CD4-positive, alpha-beta T cell (primary cell): ENCODE data around the gene NME5. TPM values are rescaled to one million over a fixed set of nuclear protein-coding genes. Genes with fewer than 3 reads are reported as not detected.

ENCODE experiments used
- ATAC-seq: fragments of 200-7000 bp; cut with Tn5 transposase; one replicate; pipeline ENCODE4 v1.10.0; 2022; ENCODE audit warnings: mild to moderate bottlenecking; ENCODE audit not compliant: poor library complexity
- CTCF ChIA-PET: fragments of 350-600 bp; sonication (Branson Sonifier 250); formaldehyde crosslinking; loops from one replicate; lab custom pipeline; 2021; ENCODE audit warnings: antibody characterized with exemption, inconsistent platforms; lab: Charles Lee
- POLR2A ChIA-PET: fragments of 350-600 bp; sonication (Branson Sonifier 250); formaldehyde crosslinking; loops from one replicate; lab custom pipeline; 2021; ENCODE audit warnings: antibody characterized with exemption, inconsistent platforms; lab: Charles Lee
- DNase-seq, 14 experiments: peaks; one replicate each; pipeline ENCODE4 v3.0.0-alpha.2; 2013 to 2020; ENCODE audit warnings: mixed read lengths in 2 of 14
- H3K27ac ChIP-seq, 2 donors: one replicate each; pipeline versions ENCODE4 v1.5.1 to v1.7.0; 2013; ENCODE audit warnings: low read length in 2 of 2, low read depth in 1 of 2, mild to moderate bottlenecking in 1 of 2
- H3K27me3 ChIP-seq, 2 experiments: 1 replicate in 1 of 2; 2 replicates in 1 of 2; pipeline versions ENCODE4 v1.6.1 to v1.7.0; 2013; ENCODE audit warnings: low read length in 2 of 2, control low read depth in 1 of 2, mild to moderate bottlenecking in 1 of 2, moderate library complexity in 1 of 2; ENCODE audit not compliant: insufficient read depth in 2 of 2, control insufficient read depth in 1 of 2
- H3K36me3 ChIP-seq: one replicate; pipeline ENCODE4 v1.6.1; 2013; ENCODE audit warnings: low read length, control low read depth; ENCODE audit not compliant: insufficient read depth
- H3K4me1 ChIP-seq: one replicate; pipeline ENCODE4 v1.6.1; 2013; ENCODE audit warnings: low read length, control low read depth; ENCODE audit not compliant: insufficient read depth
- H3K4me3 ChIP-seq: one replicate; pipeline ENCODE4 v1.5.1; 2013; ENCODE audit warnings: mild to moderate bottlenecking, low read length, moderate library complexity
- H3K9me3 ChIP-seq, 2 experiments: 1 replicate in 1 of 2; 2 replicates in 1 of 2; pipeline versions ENCODE4 v1.6.1 to v1.7.0; 2013; ENCODE audit warnings: low read length in 2 of 2, mild to moderate bottlenecking in 2 of 2, control low read depth in 1 of 2, moderate library complexity in 1 of 2; ENCODE audit not compliant: control insufficient read depth in 1 of 2, insufficient read depth in 1 of 2
- H3K27ac Mint-ChIP-seq: one replicate; pipeline ENCODE4 v1.8.0; 2020; ENCODE audit warnings: mixed read lengths
- H3K27me3 Mint-ChIP-seq: one replicate; pipeline ENCODE4 v1.8.0; 2021; ENCODE audit warnings: mixed read lengths
- H3K36me3 Mint-ChIP-seq: one replicate; pipeline ENCODE4 v1.8.0; 2021; ENCODE audit warnings: low read depth, mixed read lengths
- H3K4me1 Mint-ChIP-seq: one replicate; pipeline ENCODE4 v1.8.0; 2021; ENCODE audit warnings: low read depth, mixed read lengths
- H3K4me3 Mint-ChIP-seq: one replicate; pipeline ENCODE4 v1.8.0; 2020; ENCODE audit warnings: mild to moderate bottlenecking, mixed read lengths
- H3K9me3 Mint-ChIP-seq: one replicate; pipeline ENCODE4 v1.8.0; 2020; ENCODE audit warnings: mixed read lengths
- intact Hi-C, 2 experiments: fragments of 100-400 bp; cut with DNase I in 1 of 2; cut with micrococcal nuclease in 1 of 2; formaldehyde crosslinking; loops; one replicate each; pipeline versions ENCODE4 v1.15.1 to v1.9.0; 2023 to 2025; cut with DNase I, micrococcal nuclease
- total RNA-seq, 174 experiments: library from RNA in 2 of 174; stranded (reverse) in 2 of 174; gene quantifications; one replicate each; pipeline ENCODE4 v1.2.3 and lab custom pipeline; 2021 to 2026
- TF ChIP-seq, protein P1 (sequence below): fragments of 200-600 bp; IDR thresholded peaks from one replicate; pipeline ENCODE4 v1.8.0; 2022; ENCODE audit warnings: antibody characterized with exemption, mild to moderate bottlenecking

Gene NME5
- total RNA-seq, 2 experiments from 2014 or later = not detected

DNA sequence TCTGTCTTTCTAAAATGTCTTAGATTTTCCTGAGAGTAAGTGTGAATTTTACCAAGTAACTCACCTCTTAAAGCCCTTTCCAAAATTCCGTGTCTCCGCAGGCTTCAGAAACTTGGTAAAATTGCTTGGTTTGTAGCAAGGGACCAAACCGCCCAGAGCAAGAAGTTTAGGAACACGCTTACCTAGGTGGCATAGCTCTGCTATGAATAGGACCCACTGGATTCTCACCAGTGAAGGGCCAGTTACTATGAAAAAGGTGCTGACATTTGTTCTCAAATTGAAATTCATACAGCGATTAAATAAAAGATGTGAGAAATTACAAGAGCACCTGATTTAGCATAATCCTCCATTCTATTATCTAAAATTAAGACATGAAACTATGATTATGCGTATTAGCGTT is 6.7 kb downstream of the NME5 start:
- H3K27ac ChIP-seq = no peak overlapping the region
- Mint-ChIP-seq H3K36me3 (no peaks in the 10 kb centered on the region), H3K27me3 (peaks cover 15% of the 10 kb centered on the region), H3K4me3 (no peak overlapping the region), H3K4me1 (no peaks in the 10 kb centered on the region), H3K27ac (no peak overlapping the region), H3K9me3 (no peaks in the 10 kb centered on the region)
- no peak for ATAC-seq
- ChIA-PET CTCF (interaction anchor here (0.6 to 1.6 kb wide), 9 partner anchors 9 to 503 kb away, joined by 3 to 30 read pairs (median 5); partner anchors contain the start of gene KDM3B), POLR2A (interaction anchor here (1.2 to 1.4 kb wide), 2 partner anchors 54 to 65 kb away, joined by 3 to 5 read pairs; no protein-coding TSS in a partner anchor)
- intact Hi-C loops = loop anchor here (2.0 to 5.0 kb wide), 4 partner anchors 95 to 810 kb away; no protein-coding TSS in a partner anchor
- no peaks in the 10 kb centered on the region for H3K9me3 ChIP-seq
- H3K4me3 ChIP-seq = no peak overlapping the region
- H3K36me3 ChIP-seq = no peaks in the 10 kb centered on the region
- no peaks in the 10 kb centered on the region for H3K4me1 ChIP-seq
- TF ChIP-seq, protein P1, sequence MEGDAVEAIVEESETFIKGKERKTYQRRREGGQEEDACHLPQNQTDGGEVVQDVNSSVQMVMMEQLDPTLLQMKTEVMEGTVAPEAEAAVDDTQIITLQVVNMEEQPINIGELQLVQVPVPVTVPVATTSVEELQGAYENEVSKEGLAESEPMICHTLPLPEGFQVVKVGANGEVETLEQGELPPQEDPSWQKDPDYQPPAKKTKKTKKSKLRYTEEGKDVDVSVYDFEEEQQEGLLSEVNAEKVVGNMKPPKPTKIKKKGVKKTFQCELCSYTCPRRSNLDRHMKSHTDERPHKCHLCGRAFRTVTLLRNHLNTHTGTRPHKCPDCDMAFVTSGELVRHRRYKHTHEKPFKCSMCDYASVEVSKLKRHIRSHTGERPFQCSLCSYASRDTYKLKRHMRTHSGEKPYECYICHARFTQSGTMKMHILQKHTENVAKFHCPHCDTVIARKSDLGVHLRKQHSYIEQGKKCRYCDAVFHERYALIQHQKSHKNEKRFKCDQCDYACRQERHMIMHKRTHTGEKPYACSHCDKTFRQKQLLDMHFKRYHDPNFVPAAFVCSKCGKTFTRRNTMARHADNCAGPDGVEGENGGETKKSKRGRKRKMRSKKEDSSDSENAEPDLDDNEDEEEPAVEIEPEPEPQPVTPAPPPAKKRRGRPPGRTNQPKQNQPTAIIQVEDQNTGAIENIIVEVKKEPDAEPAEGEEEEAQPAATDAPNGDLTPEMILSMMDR = no peak
- peaks cover 0 to 3% of the 10 kb centered on the region in 2 experiments for H3K27me3 ChIP-seq
- no peak for DNase-seq

DNA sequence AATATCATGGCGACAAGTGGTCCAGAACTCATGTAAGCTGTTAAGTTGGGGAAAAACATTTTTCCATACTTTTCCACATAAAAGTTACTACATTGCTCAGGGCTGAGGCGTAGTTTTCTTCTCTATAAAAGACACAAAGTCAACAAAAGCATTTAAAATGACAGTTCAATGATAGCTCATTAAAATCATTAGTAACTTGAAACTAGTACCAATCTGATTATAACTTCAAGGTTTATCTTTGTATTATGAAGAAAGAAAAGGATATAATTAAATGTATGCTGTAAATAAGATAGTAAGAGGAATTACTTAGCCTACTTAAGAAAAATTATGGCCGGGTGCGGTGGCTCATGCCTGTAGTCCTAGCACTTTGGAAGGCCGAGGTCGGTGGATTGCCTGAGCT is 9.9 kb downstream of the NME5 start:
- CTCF ChIA-PET = no interaction called here
- intact Hi-C loops = no loop called here

DNA sequence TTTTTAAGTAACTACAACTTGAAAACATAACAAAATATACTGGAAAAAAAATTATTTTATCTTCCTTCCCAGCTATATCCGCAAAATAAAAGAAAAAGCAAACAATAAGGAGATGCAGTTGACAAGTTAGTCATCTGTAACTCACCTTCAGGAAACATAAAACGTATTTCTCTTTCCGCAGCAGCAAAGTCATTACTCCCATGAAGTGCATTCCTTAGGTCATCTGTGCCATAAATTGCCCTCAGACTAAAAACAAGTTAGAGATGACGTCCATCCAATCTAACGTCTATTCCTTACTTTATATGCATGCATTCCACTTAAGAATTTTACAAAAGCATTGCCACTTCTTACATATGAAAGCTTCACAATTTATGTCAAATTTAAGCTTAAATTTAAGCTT is 10.9 kb downstream of the NME5 start:
- POLR2A ChIA-PET = no interaction called here
- H3K36me3 Mint-ChIP-seq = no peaks in the 10 kb centered on the region

More for the DNA sequence above, 9.9 kb downstream of the NME5 start:
- no peak overlapping the region for H3K27ac Mint-ChIP-seq
- H3K36me3 ChIP-seq = no peaks in the 10 kb centered on the region
- no peak overlapping the region for H3K4me3 ChIP-seq
- no peak overlapping the region for H3K27ac ChIP-seq
- H3K4me3 Mint-ChIP-seq = no peak overlapping the region
- no peaks in the 10 kb centered on the region for H3K9me3 ChIP-seq
- H3K27me3 Mint-ChIP-seq = peaks cover 14% of the 10 kb centered on the region
- H3K4me1 ChIP-seq = no peaks in the 10 kb centered on the region
- no peaks in the 10 kb centered on the region for H3K9me3 Mint-ChIP-seq
- TF ChIP-seq, protein P1 = no peak
- no peaks in the 10 kb centered on the region for H3K36me3 Mint-ChIP-seq
- POLR2A ChIA-PET = no interaction called here
- peaks cover 0 to 4% of the 10 kb centered on the region in 2 experiments for H3K27me3 ChIP-seq
- no peak for DNase-seq
- H3K4me1 Mint-ChIP-seq = no peaks in the 10 kb centered on the region
- ATAC-seq = no peak

More for the DNA sequence above, 10.9 kb downstream of the NME5 start:
- CTCF ChIA-PET = no interaction called here
- no peak overlapping the region for H3K27ac Mint-ChIP-seq
- ATAC-seq (no peak), DNase-seq (no peak)
- no peaks in the 10 kb centered on the region for H3K4me1 ChIP-seq
- peaks cover 10% of the 10 kb centered on the region for H3K27me3 Mint-ChIP-seq
- no peak overlapping the region for H3K4me3 ChIP-seq
- H3K4me3 Mint-ChIP-seq = no peak overlapping the region
- TF ChIP-seq, protein P1 = no peak
- peaks cover 0 to 4% of the 10 kb centered on the region in 2 experiments for H3K27me3 ChIP-seq
- intact Hi-C loops = no loop called here
- no peaks in the 10 kb centered on the region for H3K9me3 Mint-ChIP-seq
- no peaks in the 10 kb centered on the region for H3K4me1 Mint-ChIP-seq
- no peak overlapping the region for H3K27ac ChIP-seq
- H3K36me3 ChIP-seq = no peaks in the 10 kb centered on the region
- H3K9me3 ChIP-seq = no peaks in the 10 kb centered on the region
